CD4-positive, CD25-positive, alpha-beta regulatory T cell (primary cell): ENCODE results near the gene ZNF653. TPM values are rescaled to one million over a fixed set of nuclear protein-coding genes. Genes with fewer than 3 reads are reported as not detected.

Source experiments
- ATAC-seq, 2 donors: fragments of 150-1000 bp; cut with Tn5 transposase; one replicate each; pipeline ENCODE4 v1.10.0; 2021; ENCODE audit warnings: low read depth in 2 of 2, moderate number of reproducible peaks in 2 of 2, moderate library complexity in 1 of 2
- DNase-seq, 3 donors: peaks; one replicate each; pipeline versions ENCODE4 v3.0.0 to v3.0.0-alpha.2; 2012 to 2022; ENCODE audit warnings: mixed read lengths in 1 of 3
- H3K27ac ChIP-seq: one replicate; pipeline ENCODE4 v1.7.0; 2013; ENCODE audit warnings: mild to moderate bottlenecking, low read length; ENCODE audit not compliant: insufficient read depth, poor library complexity, severe bottlenecking
- H3K27me3 ChIP-seq: one replicate; pipeline ENCODE4 v1.7.0; 2013; ENCODE audit warnings: low read length; ENCODE audit not compliant: control insufficient read depth, insufficient read depth
- H3K36me3 ChIP-seq: one replicate; pipeline ENCODE4 v1.7.0; 2013; ENCODE audit warnings: mild to moderate bottlenecking, low read length, moderate library complexity; ENCODE audit not compliant: control insufficient read depth, insufficient read depth
- H3K4me1 ChIP-seq: 2 replicates; pipeline ENCODE4 v1.7.0; 2013; ENCODE audit warnings: mild to moderate bottlenecking, low read length; ENCODE audit not compliant: insufficient read depth, control insufficient read depth, poor library complexity, severe bottlenecking
- H3K4me3 ChIP-seq: one replicate; pipeline ENCODE4 v1.7.0; 2013; ENCODE audit warnings: low read depth, mild to moderate bottlenecking, low read length, moderate library complexity
- H3K9me3 ChIP-seq, 2 experiments: 1 replicate in 1 of 2; 2 replicates in 1 of 2; pipeline ENCODE4 v1.7.0; 2013; ENCODE audit warnings: low read length in 2 of 2, mild to moderate bottlenecking in 1 of 2, moderate library complexity in 1 of 2; ENCODE audit not compliant: control insufficient read depth in 2 of 2
- H3K27ac Mint-ChIP-seq, 3 donors: one replicate each; pipeline ENCODE4 v1.8.0; 2020 to 2022; ENCODE audit warnings: mild to moderate bottlenecking in 3 of 3, mixed read lengths in 3 of 3, moderate library complexity in 2 of 3
- H3K27me3 Mint-ChIP-seq: one replicate; pipeline ENCODE4 v1.8.0; 2022; ENCODE audit warnings: mild to moderate bottlenecking, mixed read lengths
- H3K36me3 Mint-ChIP-seq: one replicate; pipeline ENCODE4 v1.8.0; 2020; ENCODE audit warnings: mixed read lengths
- H3K4me1 Mint-ChIP-seq, 4 donors: one replicate each; pipeline ENCODE4 v1.8.0; 2020 to 2022; ENCODE audit warnings: mixed read lengths in 4 of 4, mild to moderate bottlenecking in 1 of 4
- H3K4me3 Mint-ChIP-seq, 4 donors: one replicate each; pipeline ENCODE4 v1.8.0; 2020 to 2022; ENCODE audit warnings: mild to moderate bottlenecking in 4 of 4, mixed read lengths in 4 of 4, moderate library complexity in 3 of 4
- H3K9me3 Mint-ChIP-seq, 7 donors: one replicate each; pipeline ENCODE4 v1.8.0; 2020 to 2022; ENCODE audit warnings: mixed read lengths in 7 of 7, mild to moderate bottlenecking in 3 of 7, moderate library complexity in 2 of 7
- polyA plus RNA-seq, 4 donors: library from polyadenylated mRNA; unstranded; fragments of 300-500 nt; fragmentation: Illumina TruSeq; gene quantifications; one replicate each; pipeline ENCODE4 v1.2.3, GENCODE V29; 2021
- total RNA-seq: library from RNA; stranded (reverse); gene quantifications from one replicate; pipeline ENCODE4 v1.2.3, GENCODE V29; 2022

ZNF653 gene
- total and polyA plus RNA-seq, 5 donors from 2014 or later = 1.3 to 12.2 (median 2.8) TPM

DNA sequence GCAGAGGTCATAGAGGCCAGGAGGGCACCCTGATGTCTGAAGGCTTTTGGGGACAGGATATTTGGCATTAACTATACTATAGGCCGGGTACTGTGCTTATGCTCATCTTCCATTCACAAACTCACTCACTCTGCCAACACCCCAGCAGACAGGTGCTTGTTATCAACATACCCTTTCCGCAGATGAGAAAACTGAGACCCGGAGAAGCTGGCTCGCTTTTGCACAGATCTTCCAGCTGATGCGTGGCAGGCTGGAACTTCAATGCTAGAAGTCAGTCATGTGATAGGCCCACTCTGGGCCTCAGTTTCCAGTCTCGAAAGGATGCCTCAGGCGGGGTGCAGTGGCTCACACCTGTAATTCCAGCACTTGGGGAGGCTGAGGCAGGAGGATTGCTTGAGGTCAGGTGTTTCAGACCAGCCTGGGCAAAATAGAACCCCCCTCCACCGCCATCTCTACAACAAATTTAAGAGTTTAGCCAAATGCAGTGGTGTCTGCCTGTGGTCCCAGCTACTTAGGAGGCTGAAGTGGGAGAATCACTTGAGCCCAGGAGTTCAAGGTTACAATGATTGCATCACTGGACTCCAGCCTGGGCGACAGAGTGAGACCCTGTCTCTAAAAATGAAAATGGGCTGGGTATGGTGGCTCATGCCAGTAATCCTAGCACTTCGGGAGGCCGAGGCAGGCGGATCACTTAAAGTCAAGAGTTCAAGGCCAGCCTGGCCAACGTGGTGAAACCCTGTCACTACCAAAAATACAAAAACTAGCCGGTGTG, 42.5 kb upstream of the ZNF653 start:
- H3K36me3 ChIP-seq = peaks cover 10% of the 10 kb centered on the region
- no peak for DNase-seq
- H3K27ac Mint-ChIP-seq = no peak overlapping the region
- H3K9me3 ChIP-seq = no peaks in the 10 kb centered on the region
- no peaks in the 10 kb centered on the region for H3K9me3 Mint-ChIP-seq
- H3K4me3 Mint-ChIP-seq = no peak overlapping the region
- H3K27me3 ChIP-seq = no peaks in the 10 kb centered on the region
- H3K36me3 Mint-ChIP-seq = no peaks in the 10 kb centered on the region
- no peak overlapping the region for H3K27ac ChIP-seq
- peaks cover 7% of the 10 kb centered on the region for H3K27me3 Mint-ChIP-seq
- no peak for ATAC-seq
- no peaks in the 10 kb centered on the region for H3K4me1 Mint-ChIP-seq
- H3K4me3 ChIP-seq = no peak overlapping the region
- H3K4me1 ChIP-seq = no peaks in the 10 kb centered on the region

DNA sequence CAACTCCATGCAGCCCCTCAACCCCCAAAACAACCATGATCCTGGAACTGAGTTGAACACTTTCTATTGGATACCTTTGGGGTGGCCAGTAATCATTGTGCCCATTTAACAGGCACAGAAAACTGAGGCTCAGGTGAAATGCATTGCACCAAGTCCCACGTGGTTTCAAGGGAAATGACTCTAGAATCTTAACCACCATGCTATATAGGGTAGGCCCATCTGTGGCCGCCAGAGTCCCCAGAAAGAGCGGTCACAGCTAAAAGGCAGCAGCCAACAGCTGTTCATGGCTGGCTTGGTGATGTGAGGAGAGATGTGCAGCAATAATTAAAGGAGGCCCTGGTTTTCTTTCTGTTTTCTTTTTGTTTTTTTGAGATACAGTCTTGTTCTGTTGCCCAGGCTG, 35.6 kb upstream of the ZNF653 start:
- Histone ChIP-seq H3K4me1 (peaks cover 3% of the 10 kb centered on the region), H3K9me3 (no peaks in the 10 kb centered on the region), H3K27ac (no peak overlapping the region), H3K4me3 (no peak overlapping the region), H3K36me3 (no peaks in the 10 kb centered on the region), H3K27me3 (no peaks in the 10 kb centered on the region)
- peaks cover 0 to 11% (median 0%) of the 10 kb centered on the region in 4 donors for H3K4me1 Mint-ChIP-seq
- no peak overlapping the region for H3K4me3 Mint-ChIP-seq
- ATAC-seq = no peak
- H3K9me3 Mint-ChIP-seq = peaks cover 0 to 1% (median 0%) of the 10 kb centered on the region in 7 donors
- H3K27ac Mint-ChIP-seq = no peak overlapping the region
- no peaks in the 10 kb centered on the region for H3K36me3 Mint-ChIP-seq
- no peak for DNase-seq
- H3K27me3 Mint-ChIP-seq = peaks cover 39% of the 10 kb centered on the region

DNA sequence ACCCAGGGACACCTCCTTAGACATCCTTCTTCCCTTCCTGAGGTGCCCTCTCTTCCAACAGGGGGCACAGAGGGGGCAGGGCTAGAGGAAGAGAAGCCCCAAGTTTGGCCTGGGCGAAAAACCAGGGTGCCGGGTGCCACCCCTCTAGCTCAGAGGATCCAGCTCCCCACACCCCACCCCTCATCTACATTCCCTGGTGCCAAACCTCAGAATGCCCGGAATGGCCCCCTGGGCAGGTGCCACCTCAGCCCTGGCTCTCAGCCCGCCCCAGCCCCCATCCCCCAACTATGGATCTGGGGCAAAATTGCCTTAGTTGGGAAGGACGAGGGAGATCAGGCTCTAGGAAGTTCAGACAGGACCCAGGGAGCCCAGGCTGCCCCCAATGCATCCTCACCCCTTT, 35.0 kb upstream of the ZNF653 start:
- peaks cover 0 to 13% (median 2%) of the 10 kb centered on the region in 4 donors for H3K4me1 Mint-ChIP-seq
- no peaks in the 10 kb centered on the region for H3K36me3 ChIP-seq
- H3K4me3 ChIP-seq = no peak overlapping the region
- H3K4me3 Mint-ChIP-seq = no peak overlapping the region
- peaks cover 5% of the 10 kb centered on the region for H3K4me1 ChIP-seq
- no peaks in the 10 kb centered on the region for H3K9me3 ChIP-seq
- H3K36me3 Mint-ChIP-seq = no peaks in the 10 kb centered on the region
- ATAC-seq = no peak
- no peak overlapping the region for H3K27ac ChIP-seq
- peaks cover 39% of the 10 kb centered on the region for H3K27me3 Mint-ChIP-seq
- peaks cover 0 to 1% (median 0%) of the 10 kb centered on the region in 7 donors for H3K9me3 Mint-ChIP-seq
- DNase-seq = no peak
- H3K27ac Mint-ChIP-seq = no peak overlapping the region
- H3K27me3 ChIP-seq = no peaks in the 10 kb centered on the region

DNA sequence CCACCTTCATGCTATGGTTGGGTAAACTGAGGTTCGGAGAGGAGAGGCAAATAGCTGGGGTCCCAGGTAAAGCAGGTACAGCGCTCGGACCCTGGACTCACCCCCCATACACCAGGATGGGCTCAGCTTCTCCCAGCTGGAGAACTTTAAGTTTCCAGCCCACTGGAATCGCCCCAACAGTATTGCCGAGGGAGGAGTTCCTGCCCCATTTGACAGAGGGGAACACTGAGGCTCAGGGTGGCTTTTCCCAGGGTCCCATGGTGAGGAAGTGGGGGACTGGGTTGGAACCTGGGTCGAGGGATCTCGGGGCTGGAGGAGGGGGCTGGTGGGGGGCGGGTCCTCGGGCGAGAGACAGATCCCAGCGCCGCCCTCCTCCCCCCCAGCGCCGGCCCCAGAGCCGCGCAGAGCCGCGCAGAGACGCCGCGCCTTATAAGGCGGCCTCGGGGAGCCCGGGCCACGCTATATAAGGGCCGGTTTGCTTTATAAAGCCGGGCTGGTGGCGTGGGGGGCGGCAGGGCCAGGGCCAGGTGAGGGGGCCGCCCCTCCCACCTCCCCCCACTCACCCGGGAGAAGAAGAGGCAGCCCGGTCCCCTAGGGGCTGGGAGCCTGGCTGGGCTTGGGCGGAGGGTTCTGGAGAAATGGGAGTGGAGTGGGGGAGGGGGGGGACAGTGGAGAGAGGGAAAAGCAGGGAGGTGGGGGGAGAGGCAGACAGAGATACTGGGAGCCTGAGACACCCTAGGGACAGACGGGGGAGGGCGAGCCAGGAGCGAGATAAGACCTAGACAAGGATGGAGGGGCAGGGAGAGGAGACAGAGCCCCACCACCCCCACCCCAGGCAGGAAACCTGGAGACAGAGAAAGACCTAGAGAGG, 34.1 kb upstream of the ZNF653 start:
- H3K27ac Mint-ChIP-seq = peak overlapping the region in 1 of 3 donors; percentile 46
- Histone ChIP-seq H3K4me1 (peaks cover 5% of the 10 kb centered on the region), H3K36me3 (no peaks in the 10 kb centered on the region), H3K27me3 (no peaks in the 10 kb centered on the region), H3K9me3 (no peaks in the 10 kb centered on the region), H3K4me3 (no peak overlapping the region), H3K27ac (no peak overlapping the region)
- peaks cover 47% of the 10 kb centered on the region for H3K27me3 Mint-ChIP-seq
- no peak for ATAC-seq
- peaks cover 0 to 1% (median 0%) of the 10 kb centered on the region in 7 donors for H3K9me3 Mint-ChIP-seq
- no peaks in the 10 kb centered on the region for H3K36me3 Mint-ChIP-seq
- H3K4me3 Mint-ChIP-seq = no peak overlapping the region
- peaks cover 0 to 19% (median 8%) of the 10 kb centered on the region in 4 donors for H3K4me1 Mint-ChIP-seq
- DNase-seq = no peak

DNA sequence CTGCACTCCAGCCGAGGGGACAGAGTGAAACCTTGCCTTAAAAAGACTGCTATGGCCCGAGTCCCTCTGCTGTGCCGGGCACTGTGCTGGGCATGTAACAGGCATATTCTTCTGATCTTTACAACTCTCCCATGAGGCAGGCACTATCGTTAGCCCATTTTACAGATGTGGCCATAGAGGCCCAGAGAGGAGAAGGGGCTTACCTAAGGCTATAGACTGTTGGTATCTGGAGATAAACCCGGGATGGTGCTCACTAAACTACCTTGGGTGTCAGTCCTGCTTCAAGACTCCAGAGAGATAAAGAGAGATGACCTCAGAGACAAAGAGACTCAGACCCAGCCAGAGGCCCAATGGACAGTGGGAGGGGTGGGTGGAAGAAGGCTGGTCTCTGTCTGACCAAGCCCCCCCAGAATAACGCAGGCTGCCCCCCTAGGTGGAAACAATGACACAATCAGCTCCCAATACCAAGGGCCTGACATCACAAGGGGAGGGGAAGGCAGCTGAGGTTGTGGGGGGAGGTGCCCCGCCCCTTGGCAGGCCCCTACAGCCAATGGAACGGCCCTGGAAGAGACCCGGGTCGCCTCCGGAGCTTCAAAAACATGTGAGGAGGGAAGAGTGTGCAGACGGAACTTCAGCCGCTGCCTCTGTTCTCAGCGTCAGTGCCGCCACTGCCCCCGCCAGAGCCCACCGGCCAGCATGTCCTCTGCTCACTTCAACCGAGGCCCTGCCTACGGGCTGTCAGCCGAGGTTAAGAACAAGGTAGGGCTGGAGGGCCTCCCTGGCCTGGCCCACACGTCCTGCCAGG, 32.8 kb upstream of the ZNF653 start, which contains the start of gene CNN1:
TSS of gene CNN1 (plus strand) at position 620 of the 805 bp plus-strand sequence. CDS start at position 697, 77 bp downstream.
- no peaks in the 10 kb centered on the region for H3K36me3 ChIP-seq
- H3K27me3 ChIP-seq = no peaks in the 10 kb centered on the region
- peak within 1 kb of the TSS in 1 of 3 donors; percentile 46 for H3K27ac Mint-ChIP-seq
- DNase-seq = no peak
- H3K36me3 Mint-ChIP-seq = no peaks in the 10 kb centered on the region
- H3K9me3 Mint-ChIP-seq = peaks cover 0 to 2% (median 0%) of the 10 kb centered on the region in 7 donors
- no peak within 1 kb of the TSS for H3K27ac ChIP-seq
- peaks cover 41% of the 10 kb centered on the region for H3K27me3 Mint-ChIP-seq
- H3K9me3 ChIP-seq = no peaks in the 10 kb centered on the region
- peak within 1 kb of the TSS in 1 of 4 donors; percentile 78 for H3K4me3 Mint-ChIP-seq
- ATAC-seq = no peak
- H3K4me1 Mint-ChIP-seq = peaks cover 0 to 22% (median 12%) of the 10 kb centered on the region in 4 donors
- peaks cover 5% of the 10 kb centered on the region for H3K4me1 ChIP-seq
- H3K4me3 ChIP-seq = no peak within 1 kb of the TSS

DNA sequence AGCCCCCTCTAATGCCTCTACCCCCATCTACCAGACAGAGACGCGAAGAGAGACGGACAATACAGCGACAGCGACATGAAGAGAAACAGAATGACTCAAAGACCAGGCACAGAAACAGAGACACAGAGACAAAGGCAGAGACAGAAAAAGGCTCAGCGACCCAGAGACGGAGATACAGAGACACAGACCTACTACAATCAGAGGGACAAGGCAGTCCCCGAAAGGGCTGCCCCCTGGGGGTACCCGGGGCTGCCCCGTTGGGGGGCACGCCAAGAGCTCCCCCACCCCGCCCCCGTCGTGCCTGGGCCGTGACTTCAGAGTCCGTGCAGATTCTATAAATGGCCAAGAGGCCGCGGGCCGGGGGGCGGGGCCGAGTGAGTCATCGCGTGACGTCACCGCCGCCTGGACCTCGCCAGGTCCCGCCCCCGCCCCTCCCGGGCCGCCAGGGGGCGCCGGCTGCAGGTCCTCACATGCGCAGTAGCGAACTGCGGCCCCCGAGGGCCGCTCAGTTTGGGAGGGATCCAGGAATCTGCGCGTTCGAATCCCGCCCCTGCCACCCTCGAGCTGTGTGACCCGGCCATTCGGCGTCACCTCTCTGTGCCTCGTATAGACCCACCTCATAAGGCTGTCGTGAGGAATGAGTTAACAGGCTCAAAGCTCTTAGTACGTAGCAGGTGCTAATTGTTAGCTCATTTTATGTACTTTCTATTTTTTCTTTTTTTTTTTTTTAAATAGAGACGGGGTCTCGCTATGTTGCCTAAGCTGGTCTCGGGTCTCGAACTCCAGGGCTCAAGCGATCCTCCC, 30.4 kb upstream of the ZNF653 start:
- Histone ChIP-seq H3K36me3 (no peaks in the 10 kb centered on the region), H3K4me1 (peaks cover 5% of the 10 kb centered on the region), H3K27ac (peak overlapping the region; percentile 28), H3K27me3 (no peaks in the 10 kb centered on the region), H3K4me3 (peak overlapping the region; percentile 62), H3K9me3 (no peaks in the 10 kb centered on the region)
- Mint-ChIP-seq H3K4me1 (peaks cover 0 to 22% (median 12%) of the 10 kb centered on the region in 4 donors), H3K4me3 (peak overlapping the region in 2 of 4 donors; percentile 77 to 86), H3K9me3 (peaks cover 0 to 2% (median 0%) of the 10 kb centered on the region in 7 donors), H3K36me3 (no peaks in the 10 kb centered on the region), H3K27ac (peak overlapping the region in 2 of 3 donors; percentile 81 to 86), H3K27me3 (peaks cover 31% of the 10 kb centered on the region)
- ATAC-seq (peak; percentile 76 to 77), DNase-seq (peak; percentile 72 to 84 (median 75))
